Activated naive CD4-positive, alpha-beta T cell treated with anti-CD3 and anti-CD28 coated beads, Interleukin-2, amount 50 U/mL, for 72 hours (primary cell): ENCODE data around the gene ERC2. TPM values are rescaled to one million over a fixed set of nuclear protein-coding genes. Genes with fewer than 3 reads are reported as not detected.

ENCODE experiments used
- ATAC-seq, 2 donors: fragments of 150-1000 bp; cut with Tn5 transposase; 2 replicates each; pipeline ENCODE4 v1.10.0; 2021; ENCODE audit warnings: mild to moderate bottlenecking in 2 of 2, moderate library complexity in 2 of 2
- DNase-seq, 2 donors: peaks; one replicate each; pipeline ENCODE4 v3.0.0; 2021 to 2022; ENCODE audit warnings: low spot score in 2 of 2
- H3K27ac Mint-ChIP-seq, 2 donors: one replicate each; pipeline ENCODE4 v1.8.0; 2022; ENCODE audit warnings: mild to moderate bottlenecking in 2 of 2, mixed read lengths in 2 of 2
- H3K36me3 Mint-ChIP-seq, 2 donors: one replicate each; pipeline ENCODE4 v1.8.0; 2022; ENCODE audit warnings: mixed read lengths in 2 of 2
- H3K9me3 Mint-ChIP-seq, 2 donors: one replicate each; pipeline ENCODE4 v1.8.0; 2022; ENCODE audit warnings: mixed read lengths in 2 of 2
- total RNA-seq, 2 donors: library from RNA; stranded (reverse); gene quantifications; one replicate each; pipeline ENCODE4 v1.2.3, GENCODE V29; 2022

ERC2 gene
- total RNA-seq, 2 donors from 2014 or later, result 0.58 TPM; not detected in 1

GRCh38 chr3:56308471-56308870 lies 159.8 kb downstream of the ERC2 start:
- ATAC-seq (no peak), DNase-seq (no peak)
- H3K9me3 Mint-ChIP-seq, result no peaks in the 10 kb centered on the region
- no peaks in the 10 kb centered on the region for H3K36me3 Mint-ChIP-seq
- H3K27ac Mint-ChIP-seq, result no peak overlapping the region

GRCh38 chr3:56304069-56304468 lies 164.2 kb downstream of the ERC2 start:
- ATAC-seq (peak in 1 of 2 donors; percentile 24), DNase-seq (no peak)
- Mint-ChIP-seq H3K36me3 (no peaks in the 10 kb centered on the region), H3K9me3 (peaks cover 0 to 3% of the 10 kb centered on the region in 2 donors), H3K27ac (no peak overlapping the region)

GRCh38 chr3:56303487-56303886 lies 164.8 kb downstream of the ERC2 start:
- H3K27ac Mint-ChIP-seq, result no peak overlapping the region
- peaks cover 0 to 3% of the 10 kb centered on the region in 2 donors for H3K9me3 Mint-ChIP-seq
- DNase-seq (peak in 1 of 2 donors; percentile 8), ATAC-seq (peak in 1 of 2 donors; percentile 43)
- no peaks in the 10 kb centered on the region for H3K36me3 Mint-ChIP-seq

GRCh38 chr3:56302417-56302816 lies 165.8 kb downstream of the ERC2 start:
- ATAC-seq, result no peak

GRCh38 chr3:56297281-56297840 lies 170.9 kb downstream of the ERC2 start:
- Mint-ChIP-seq H3K27ac (no peak overlapping the region), H3K36me3 (no peaks in the 10 kb centered on the region), H3K9me3 (peaks cover 3 to 14% of the 10 kb centered on the region in 2 donors)
- ATAC-seq (no peak), DNase-seq (no peak)

More at GRCh38 chr3:56302417-56302816, 165.8 kb downstream of the ERC2 start:
- H3K9me3 Mint-ChIP-seq, result peaks cover 0 to 3% of the 10 kb centered on the region in 2 donors
- no peaks in the 10 kb centered on the region for H3K36me3 Mint-ChIP-seq
- H3K27ac Mint-ChIP-seq, result no peak overlapping the region
- DNase-seq, result no peak

GRCh38 chr3:56296361-56296760 lies 171.9 kb downstream of the ERC2 start:
- no peaks in the 10 kb centered on the region for H3K36me3 Mint-ChIP-seq
- H3K27ac Mint-ChIP-seq, result no peak overlapping the region
- peaks cover 3 to 14% of the 10 kb centered on the region in 2 donors for H3K9me3 Mint-ChIP-seq

GRCh38 chr3:56295161-56295560 lies 173.1 kb downstream of the ERC2 start:
- H3K36me3 Mint-ChIP-seq, result no peaks in the 10 kb centered on the region
- H3K27ac Mint-ChIP-seq, result no peak overlapping the region
- DNase-seq (no peak), ATAC-seq (no peak)
- peaks cover 3 to 14% of the 10 kb centered on the region in 2 donors for H3K9me3 Mint-ChIP-seq

More at GRCh38 chr3:56296361-56296760, 171.9 kb downstream of the ERC2 start:
- ATAC-seq (no peak), DNase-seq (no peak)

- Mint-ChIP-seq H3K9me3 (peaks cover 0 to 14% of the 10 kb centered on the region in 2 donors), H3K27ac (no peak overlapping the region), H3K36me3 (no peaks in the 10 kb centered on the region)
- DNase-seq (no peak), ATAC-seq (no peak)
Measured at GRCh38 chr3:56294286-56294685, 174.0 kb downstream of the ERC2 start.

GRCh38 chr3:56291953-56292352 lies 176.3 kb downstream of the ERC2 start:
- DNase-seq, result no peak
- Mint-ChIP-seq H3K9me3 (peaks cover 0 to 14% of the 10 kb centered on the region in 2 donors), H3K36me3 (no peaks in the 10 kb centered on the region), H3K27ac (no peak overlapping the region)
- ATAC-seq, result peak in 1 of 2 donors; percentile 72

- DNase-seq (peak in 1 of 2 donors; percentile 9), ATAC-seq (peak; percentile 51 to 93)
- Mint-ChIP-seq H3K27ac (no peak overlapping the region), H3K9me3 (peaks cover 0 to 14% of the 10 kb centered on the region in 2 donors), H3K36me3 (no peaks in the 10 kb centered on the region)
Measured at GRCh38 chr3:56291244-56291680, 177.0 kb downstream of the ERC2 start.

GRCh38 chr3:56290374-56290773 lies 177.9 kb downstream of the ERC2 start:
- H3K27ac Mint-ChIP-seq, result no peak overlapping the region
- no peak for ATAC-seq

GRCh38 chr3:56288258-56288657 lies 180.0 kb downstream of the ERC2 start:
- ATAC-seq, result no peak
- no peak for DNase-seq
- no peaks in the 10 kb centered on the region for H3K36me3 Mint-ChIP-seq
- H3K9me3 Mint-ChIP-seq, result peaks cover 0 to 7% of the 10 kb centered on the region in 2 donors
- H3K27ac Mint-ChIP-seq, result no peak overlapping the region

More at GRCh38 chr3:56290374-56290773, 177.9 kb downstream of the ERC2 start:
- no peak for DNase-seq
- H3K9me3 Mint-ChIP-seq, result peaks cover 0 to 14% of the 10 kb centered on the region in 2 donors
- no peaks in the 10 kb centered on the region for H3K36me3 Mint-ChIP-seq

GRCh38 chr3:56282341-56282740 lies 185.9 kb downstream of the ERC2 start:
- Mint-ChIP-seq H3K27ac (no peak overlapping the region), H3K9me3 (no peaks in the 10 kb centered on the region), H3K36me3 (no peaks in the 10 kb centered on the region)
- no peak for DNase-seq
- no peak for ATAC-seq

- no peaks in the 10 kb centered on the region for H3K9me3 Mint-ChIP-seq
- no peak overlapping the region for H3K27ac Mint-ChIP-seq
- no peak for ATAC-seq
- DNase-seq, result no peak
- H3K36me3 Mint-ChIP-seq, result no peaks in the 10 kb centered on the region
Measured at GRCh38 chr3:56277236-56277635, 191.0 kb downstream of the ERC2 start.

- H3K27ac Mint-ChIP-seq, result no peak overlapping the region
- no peaks in the 10 kb centered on the region for H3K9me3 Mint-ChIP-seq
- ATAC-seq, result no peak
- H3K36me3 Mint-ChIP-seq, result no peaks in the 10 kb centered on the region
- no peak for DNase-seq
Measured at GRCh38 chr3:56275120-56275519, 193.1 kb downstream of the ERC2 start.

- Mint-ChIP-seq H3K27ac (no peak overlapping the region), H3K36me3 (no peaks in the 10 kb centered on the region), H3K9me3 (no peaks in the 10 kb centered on the region)
- DNase-seq (no peak), ATAC-seq (no peak)
Measured at GRCh38 chr3:56269755-56270535, 198.3 kb downstream of the ERC2 start.

GRCh38 chr3:56268616-56269383 lies 199.5 kb downstream of the ERC2 start:
- Mint-ChIP-seq H3K9me3 (no peaks in the 10 kb centered on the region), H3K36me3 (no peaks in the 10 kb centered on the region), H3K27ac (no peak overlapping the region)
- ATAC-seq (no peak), DNase-seq (no peak)
